ENCODE data around the gene TGIF1.

Gene TGIF1

GRCh38 chr18:3447068-3447894, 2.7 kb upstream of the TGIF1 start:
- no peak for TF ChIP-seq CTCF (conservative IDR thresholded peaks at IDR 0.05; ENCODE audit: low read length)
- H3K4me3 ChIP-seq (ENCODE audit: low read length) = peak overlapping the region; percentile 97
- peak; percentile 72 for DNase-seq (ENCODE audit: low read depth)

GRCh38 chr18:3447895-3448837, 1.8 kb upstream of the TGIF1 start:
- peak overlapping the region; percentile 97 for H3K4me3 ChIP-seq (ENCODE audit: low read length)
- peak; percentile 98 for DNase-seq (ENCODE audit: low read depth)
- peak; percentile 24 for TF ChIP-seq CTCF (conservative IDR thresholded peaks at IDR 0.05; ENCODE audit: low read length)

- DNase-seq (ENCODE audit: low read depth) = peak; percentile 98
- peak overlapping the region; percentile 97 for H3K4me3 ChIP-seq (ENCODE audit: low read length)
- TF ChIP-seq CTCF (conservative IDR thresholded peaks at IDR 0.05; ENCODE audit: low read length) = no peak
These were observed 997 bp upstream of the TGIF1 start for GRCh38 chr18:3448838-3449511.

GRCh38 chr18:3449512-3450011, 410 bp upstream of the TGIF1 start:
- TF ChIP-seq CTCF (conservative IDR thresholded peaks at IDR 0.05; ENCODE audit: low read length) = no peak
- DNase-seq (ENCODE audit: low read depth) = no peak

GRCh38 chr18:3450799-3451182, 819 bp downstream of the TGIF1 start:
- DNase-seq (ENCODE audit: low read depth) = no peak
- TF ChIP-seq CTCF (conservative IDR thresholded peaks at IDR 0.05; ENCODE audit: low read length) = no peak
- H3K4me3 ChIP-seq (ENCODE audit: low read length) = peak overlapping the region; percentile 97

More at GRCh38 chr18:3449512-3450011, 410 bp upstream of the TGIF1 start:
- H3K4me3 ChIP-seq (ENCODE audit: low read length) = peak overlapping the region; percentile 97

GRCh38 chr18:3451183-3451988, 1.4 kb downstream of the TGIF1 start:
- DNase-seq (ENCODE audit: low read depth) = peak; percentile 95
- no peak for TF ChIP-seq CTCF (conservative IDR thresholded peaks at IDR 0.05; ENCODE audit: low read length)
- peak overlapping the region; percentile 97 for H3K4me3 ChIP-seq (ENCODE audit: low read length)
